Glutamatergic neuron (in vitro differentiated cells): Measurements from ENCODE around the gene SYT1. TPM values are rescaled to one million over a fixed set of nuclear protein-coding genes. Genes with fewer than 3 reads are reported as not detected.
"Not testable (repeated sequence)": the region's sequence is repeated elsewhere in the genome, so short reads cannot be mapped to it uniquely, and the experiment has no call there.

ENCODE experiments used
- DNase-seq: peaks from one replicate; pipeline ENCODE4 v3.0.0; 2022
- H3K27ac Mint-ChIP-seq: one replicate; pipeline ENCODE4 v1.8.0; 2020; ENCODE audit warnings: mild to moderate bottlenecking, mixed read lengths, inconsistent platforms; ENCODE audit not compliant: unreplicated experiment
- H3K27me3 Mint-ChIP-seq: one replicate; pipeline ENCODE4 v1.8.0; 2020; ENCODE audit warnings: mild to moderate bottlenecking, moderate library complexity, mixed read lengths, inconsistent platforms; ENCODE audit not compliant: unreplicated experiment
- H3K36me3 Mint-ChIP-seq: one replicate; pipeline ENCODE4 v1.8.0; 2020; ENCODE audit warnings: mild to moderate bottlenecking, mixed read lengths, inconsistent platforms; ENCODE audit not compliant: unreplicated experiment
- H3K4me1 Mint-ChIP-seq: one replicate; pipeline ENCODE4 v1.8.0; 2020; ENCODE audit warnings: mild to moderate bottlenecking, low read depth, mixed read lengths, inconsistent platforms; ENCODE audit not compliant: unreplicated experiment
- H3K4me3 Mint-ChIP-seq: one replicate; pipeline ENCODE4 v1.8.0; 2020; ENCODE audit warnings: mild to moderate bottlenecking, mixed read lengths, inconsistent platforms; ENCODE audit not compliant: unreplicated experiment
- H3K9me3 Mint-ChIP-seq: one replicate; pipeline ENCODE4 v1.8.0; 2020; ENCODE audit warnings: mild to moderate bottlenecking, moderate library complexity, mixed read lengths, inconsistent platforms; ENCODE audit not compliant: unreplicated experiment
- CTCF ChIP-seq: fragments of 200-600 bp; sonication (generic); IDR thresholded peaks from one replicate; pipeline ENCODE4 v1.5.0; 2021; ENCODE audit not compliant: partially characterized antibody, unreplicated experiment
- total RNA-seq: library from RNA; stranded (reverse); fragmentation: NEBNext Ultra II Directional; extraction: Animal tissue kit (Norgen Biotek cat#: 25700); gene quantifications from one replicate; pipeline ENCODE4 v1.2.1, GENCODE V29; 2021; ENCODE audit not compliant: unreplicated experiment

The SYT1 gene
- total RNA-seq, 1 donor from 2014 or later = 155 TPM

DNA sequence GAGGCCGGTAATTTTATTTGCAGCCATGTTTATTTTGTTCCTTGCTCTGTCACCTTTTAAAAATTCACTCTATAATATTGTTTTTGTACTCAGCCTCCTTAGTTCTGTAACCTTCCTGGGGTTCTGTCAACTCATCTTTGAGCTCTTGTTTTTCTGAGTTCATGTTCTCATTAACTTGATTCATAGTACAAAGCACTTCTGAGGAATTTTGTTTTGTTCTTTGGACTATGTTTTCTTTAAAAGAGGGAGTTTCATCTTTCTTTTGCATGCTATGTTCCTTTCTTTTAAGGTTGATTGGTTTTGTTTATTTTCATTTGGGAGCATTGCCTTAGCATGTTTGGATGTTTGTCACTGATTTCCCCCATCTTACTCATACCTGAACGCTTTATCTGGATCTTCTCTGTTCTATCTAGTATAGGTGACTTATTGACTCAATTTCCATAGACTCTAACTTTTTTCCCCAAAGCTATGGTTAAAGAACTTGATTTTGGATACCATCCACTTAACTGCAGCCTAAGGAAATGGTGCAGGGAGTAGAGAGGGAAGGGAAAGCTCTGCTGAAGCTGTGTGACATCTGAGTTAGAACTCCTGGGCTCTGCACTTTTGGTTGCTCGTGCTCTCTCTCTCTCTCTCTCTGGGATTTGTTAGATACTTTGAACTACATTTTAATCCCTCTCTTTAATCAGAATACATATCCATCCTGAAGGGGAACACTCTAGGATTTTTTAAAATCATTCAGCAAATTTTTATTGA is 557.7 kb downstream of the SYT1 start:
- no peak for DNase-seq
- no peaks in the 10 kb centered on the region for H3K27me3 Mint-ChIP-seq
- H3K4me3 Mint-ChIP-seq = no peak overlapping the region
- H3K36me3 Mint-ChIP-seq = no peaks in the 10 kb centered on the region
- H3K27ac Mint-ChIP-seq = no peak overlapping the region
- H3K4me1 Mint-ChIP-seq = peaks cover 2% of the 10 kb centered on the region
- H3K9me3 Mint-ChIP-seq = peaks cover 2% of the 10 kb centered on the region
- TF ChIP-seq CTCF = no peak

DNA sequence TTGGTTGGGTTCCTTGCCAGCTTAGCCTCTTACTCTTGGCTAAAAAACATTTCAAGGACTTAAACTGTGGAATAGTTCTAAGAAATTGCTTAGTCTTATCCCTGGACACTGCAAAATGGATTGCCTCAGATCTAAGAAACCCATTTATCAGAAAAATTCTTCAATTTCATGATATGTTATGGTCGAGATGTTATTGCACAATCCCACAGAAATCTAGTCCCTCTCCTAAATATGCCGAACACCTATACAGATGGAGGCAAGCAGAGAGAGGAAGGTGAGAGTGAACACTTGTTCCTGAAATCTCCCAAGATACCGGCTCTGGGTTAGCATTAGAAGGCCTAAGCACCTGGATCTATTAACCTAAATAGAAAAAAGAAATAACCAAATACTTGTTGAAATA is 559.0 kb downstream of the SYT1 start:
- peaks cover 3% of the 10 kb centered on the region for H3K27me3 Mint-ChIP-seq
- no peak overlapping the region for H3K27ac Mint-ChIP-seq
- H3K4me3 Mint-ChIP-seq = no peak overlapping the region
- no peak for TF ChIP-seq CTCF
- peaks cover 2% of the 10 kb centered on the region for H3K4me1 Mint-ChIP-seq
- H3K9me3 Mint-ChIP-seq = peaks cover 2% of the 10 kb centered on the region
- DNase-seq = no peak
- H3K36me3 Mint-ChIP-seq = no peaks in the 10 kb centered on the region

GRCh38 chr12:79424109-79424721 is 559.6 kb downstream of the SYT1 start:
- H3K27me3 Mint-ChIP-seq = peaks cover 3% of the 10 kb centered on the region
- TF ChIP-seq CTCF = no peak
- H3K27ac Mint-ChIP-seq = no peak overlapping the region
- peaks cover 2% of the 10 kb centered on the region for H3K4me1 Mint-ChIP-seq
- H3K36me3 Mint-ChIP-seq = no peaks in the 10 kb centered on the region
- no peak for DNase-seq
- no peak overlapping the region for H3K4me3 Mint-ChIP-seq
- peaks cover 2% of the 10 kb centered on the region for H3K9me3 Mint-ChIP-seq

DNA sequence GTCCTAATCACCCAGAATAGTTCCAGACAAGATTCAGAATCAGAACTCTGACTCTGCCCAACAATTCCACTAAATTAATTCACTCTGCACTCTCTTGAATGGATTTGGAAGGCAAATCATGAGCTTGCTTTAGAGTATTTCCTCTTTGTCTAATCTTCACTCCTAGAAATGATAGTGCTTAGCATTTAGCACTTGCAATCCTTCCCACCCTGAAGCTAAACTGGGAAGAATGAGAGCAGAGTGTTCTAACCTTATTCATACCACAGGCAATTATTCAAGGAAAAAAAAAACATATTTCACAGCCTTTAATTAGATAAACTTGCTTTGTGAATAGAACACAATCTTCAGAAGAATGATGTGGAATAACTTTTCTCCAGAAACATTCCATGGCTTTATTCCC is 561.5 kb downstream of the SYT1 start:
- H3K27ac Mint-ChIP-seq = no peak overlapping the region
- DNase-seq = no peak
- peaks cover 3% of the 10 kb centered on the region for H3K27me3 Mint-ChIP-seq
- peaks cover 2% of the 10 kb centered on the region for H3K9me3 Mint-ChIP-seq
- no peak for TF ChIP-seq CTCF
- H3K36me3 Mint-ChIP-seq = no peaks in the 10 kb centered on the region
- no peak overlapping the region for H3K4me3 Mint-ChIP-seq
- peaks cover 2% of the 10 kb centered on the region for H3K4me1 Mint-ChIP-seq

DNA sequence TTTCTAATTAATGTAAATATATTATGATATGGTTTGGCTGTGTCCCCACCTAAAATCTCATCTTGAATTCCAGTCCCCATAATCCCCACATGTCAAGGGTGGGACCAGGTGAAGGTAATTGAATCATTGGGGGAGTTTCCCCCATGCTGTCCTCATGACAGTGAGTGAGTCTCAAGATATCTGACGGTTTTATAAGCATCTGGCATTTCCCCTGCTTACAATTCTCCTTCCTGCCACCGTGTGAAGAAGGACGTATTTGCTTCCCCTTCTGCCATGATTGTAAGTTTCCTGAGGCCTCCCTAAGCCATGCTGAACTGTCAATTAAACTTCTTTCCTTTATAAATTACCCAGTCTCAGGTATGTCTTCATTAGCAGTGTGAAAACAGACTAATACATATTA is 562.2 kb downstream of the SYT1 start:
- not testable (repeated sequence) for DNase-seq, H3K36me3 Mint-ChIP-seq, H3K9me3 Mint-ChIP-seq, H3K4me3 Mint-ChIP-seq, H3K27ac Mint-ChIP-seq, H3K4me1 Mint-ChIP-seq, H3K27me3 Mint-ChIP-seq
